Middle frontal gyrus (tissue), 1 donor: ENCODE results near the gene F2.

Experiments
- DNase-seq: peaks from one replicate; pipeline ENCODE4 v3.0.0-alpha.2; 2015; ENCODE audit warnings: low spot score; ENCODE audit errors: extremely low spot score

The F2 gene

DNA sequence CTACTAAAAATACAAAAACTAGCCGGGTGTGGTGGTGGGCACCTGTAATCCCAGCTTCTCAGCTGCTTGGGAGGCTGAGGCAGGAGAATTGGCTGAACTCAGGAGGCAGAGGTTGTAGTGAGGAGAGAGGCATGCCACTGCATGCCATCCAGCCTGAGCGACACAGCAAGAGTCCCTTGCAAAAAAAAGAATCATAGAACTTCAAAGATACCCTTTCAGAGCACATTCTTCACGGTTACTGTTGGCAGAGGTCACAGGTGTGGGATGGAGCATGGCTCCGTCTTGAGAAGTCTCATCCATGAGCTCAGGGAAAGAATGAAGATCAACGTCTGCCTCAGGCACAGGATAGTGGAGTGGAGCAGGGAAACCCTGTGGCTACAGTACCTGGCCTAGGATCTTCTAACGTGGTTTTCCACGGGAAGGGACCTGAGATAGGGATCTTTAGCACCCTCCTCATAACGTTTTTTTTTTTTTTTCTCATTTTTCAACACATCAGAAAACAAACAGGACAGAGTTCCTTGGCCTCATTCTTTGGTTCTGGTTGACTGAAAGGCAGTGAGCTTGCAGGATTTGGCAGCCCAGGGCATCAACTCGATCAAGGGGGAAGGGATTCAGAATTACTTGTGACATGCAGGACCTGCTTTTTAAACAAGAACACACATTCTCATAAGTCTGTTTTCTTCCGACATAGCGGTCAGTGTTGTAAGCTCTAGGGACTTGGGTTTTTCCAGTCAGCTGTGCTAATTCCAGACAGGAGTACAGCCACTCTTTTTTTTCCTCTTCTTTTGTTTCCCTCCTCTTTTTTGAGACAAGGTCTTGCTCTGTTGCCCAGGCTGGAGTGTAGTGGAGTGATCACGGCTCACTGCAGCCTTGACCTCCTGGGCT, 22.8 kb downstream of the F2 start:
- no peak for DNase-seq

- no peak for DNase-seq
Observed at GRCh38 chr11:46743043-46743442, 24.0 kb downstream of the F2 start.

DNA sequence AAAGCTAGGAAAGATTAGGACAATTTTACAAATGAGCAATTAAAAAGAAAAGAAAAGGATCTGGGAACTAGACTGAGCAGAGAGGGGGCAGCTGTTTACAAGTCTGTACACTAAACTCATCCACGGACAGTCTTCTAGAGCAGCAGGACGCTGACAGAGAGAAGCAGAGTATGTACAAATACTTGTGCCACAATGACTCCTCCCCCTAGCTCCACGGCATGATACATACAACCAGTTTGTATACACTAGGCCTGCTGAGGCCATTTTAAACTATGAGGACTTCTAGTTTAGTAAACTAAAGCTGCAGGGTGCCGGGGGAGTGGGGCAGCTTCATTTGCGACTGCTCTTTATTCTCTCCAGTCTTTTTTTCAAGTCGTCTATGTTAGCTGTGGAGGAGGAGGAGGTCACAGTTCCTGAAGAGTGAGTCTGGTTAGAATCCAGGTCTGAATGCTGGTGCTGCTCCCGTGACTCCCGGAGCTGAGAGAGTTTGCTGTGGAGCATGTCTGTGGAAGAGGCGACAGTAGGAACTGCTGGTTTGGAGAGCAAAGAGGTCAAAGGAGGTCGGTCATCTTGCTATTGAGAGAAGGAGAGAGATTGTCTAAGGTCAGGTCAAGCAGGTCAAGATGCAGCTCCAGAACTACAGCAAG, 24.8 kb downstream of the F2 start:
- no peak for DNase-seq

- DNase-seq = no peak
Observed at GRCh38 chr11:46745328-46745727, 26.3 kb downstream of the F2 start.

DNA sequence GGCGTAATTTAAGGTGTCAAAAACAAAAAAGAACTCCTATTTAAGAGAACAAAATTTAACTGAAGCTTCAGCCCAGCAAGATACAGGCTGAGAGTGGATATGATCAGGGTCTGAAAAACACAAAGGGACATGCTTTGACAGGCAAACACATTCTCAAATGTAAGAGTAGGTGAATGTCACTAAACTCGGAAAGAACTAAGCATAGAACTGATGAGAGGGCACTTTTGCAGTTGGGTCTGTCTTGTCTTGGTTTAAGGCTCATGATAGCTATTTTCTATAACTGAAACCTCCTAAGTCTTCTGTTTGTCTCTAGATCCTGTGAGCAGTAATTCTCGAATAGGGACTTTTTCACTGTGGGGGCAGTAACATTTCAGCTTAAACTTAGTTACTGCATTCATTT, 27.0 kb downstream of the F2 start:
- DNase-seq = no peak

DNA sequence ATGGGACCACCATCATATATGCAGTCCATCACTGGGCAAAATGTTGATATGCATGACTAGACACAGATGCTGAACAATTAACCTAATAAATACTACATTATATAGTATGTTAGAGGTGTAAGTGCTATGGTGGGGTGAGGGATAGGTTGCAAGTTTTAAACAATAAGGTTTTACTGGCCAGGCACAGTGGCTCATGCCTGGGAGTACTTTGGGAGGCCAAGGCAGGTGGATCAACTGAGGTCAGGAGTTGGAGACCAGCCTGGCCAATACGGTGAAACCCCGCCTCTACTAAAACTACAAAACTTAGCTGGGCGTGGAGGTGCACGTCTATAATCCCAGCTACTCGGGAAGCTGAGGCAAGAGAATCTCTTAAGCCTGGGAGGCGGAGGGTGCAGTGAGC, 28.1 kb downstream of the F2 start:
- DNase-seq = no peak

GRCh38 chr11:46755962-46756361, 36.9 kb downstream of the F2 start:
- DNase-seq = no peak

DNA sequence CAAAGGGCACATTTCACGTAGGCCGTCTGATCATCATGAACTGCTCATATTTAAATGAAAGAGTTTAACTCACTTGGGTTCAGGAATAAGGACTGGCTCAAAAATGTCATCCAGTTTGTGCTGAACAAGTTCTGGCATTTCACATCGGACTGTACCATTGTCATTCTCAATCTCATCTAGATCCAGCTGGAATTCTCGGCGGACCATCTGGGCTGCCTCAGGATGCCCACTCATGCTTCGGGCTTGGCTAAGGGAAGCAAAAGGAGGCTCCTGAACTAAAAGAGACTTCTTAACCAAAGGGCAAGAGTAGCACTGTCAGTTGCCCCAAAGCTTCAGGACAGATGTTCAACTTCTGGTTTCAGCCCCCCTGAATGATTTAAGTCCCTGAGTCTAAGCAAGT, 40.2 kb downstream of the F2 start:
- DNase-seq = no peak

GRCh38 chr11:46760429-46761128, 41.6 kb downstream of the F2 start:
- no peak for DNase-seq

DNA sequence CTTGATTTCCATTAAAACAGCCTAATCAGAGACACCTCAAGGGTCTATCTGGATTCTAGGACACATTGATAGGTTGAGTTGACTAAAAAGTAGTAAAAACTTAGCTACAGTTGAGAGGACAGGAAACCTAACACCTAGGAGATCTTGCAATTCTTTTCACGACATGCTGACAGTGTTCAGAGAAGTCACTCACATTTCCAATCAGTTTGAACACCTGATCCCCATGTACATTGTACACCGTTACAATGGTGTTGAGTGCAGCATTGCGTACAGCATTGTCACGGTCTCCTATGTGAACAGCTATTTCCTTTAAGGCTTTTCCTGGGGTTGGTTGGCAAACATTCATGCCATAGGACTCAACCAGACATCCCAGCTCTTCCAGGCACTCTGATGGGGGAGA, 42.8 kb downstream of the F2 start:
- no peak for DNase-seq

DNA sequence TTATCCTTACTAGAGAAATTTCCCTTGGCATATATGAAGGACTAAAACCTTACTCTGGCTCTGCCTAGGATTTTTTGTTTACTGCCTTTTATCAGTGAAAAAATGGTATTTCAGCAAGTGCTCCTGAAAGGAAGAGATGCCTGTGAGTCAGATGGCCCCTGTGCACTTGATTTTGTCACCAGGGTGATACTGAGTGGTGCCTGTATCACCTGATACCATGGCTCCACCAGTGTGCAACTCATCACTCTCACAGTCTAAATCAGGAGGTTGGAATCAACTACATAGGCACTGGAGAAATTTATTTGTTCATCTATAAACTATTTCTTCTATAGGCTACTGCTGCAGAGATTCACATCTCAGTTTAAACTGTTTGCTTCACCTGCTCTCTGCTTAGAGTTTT, 43.2 kb downstream of the F2 start:
- no peak for DNase-seq

GRCh38 chr11:46766656-46767055, 47.6 kb downstream of the F2 start:
- DNase-seq = no peak

GRCh38 chr11:46769636-46770221, 50.7 kb downstream of the F2 start:
- no peak for DNase-seq

GRCh38 chr11:46776878-46777277, 57.9 kb downstream of the F2 start:
- no peak for DNase-seq

GRCh38 chr11:46778416-46778815, 59.4 kb downstream of the F2 start:
- DNase-seq = no peak
